ENCODE results near the gene HDHD5.
A peak's percentile ranks its signal among the peaks of the same experiment; 100 is the strongest.

Gene HDHD5

DNA sequence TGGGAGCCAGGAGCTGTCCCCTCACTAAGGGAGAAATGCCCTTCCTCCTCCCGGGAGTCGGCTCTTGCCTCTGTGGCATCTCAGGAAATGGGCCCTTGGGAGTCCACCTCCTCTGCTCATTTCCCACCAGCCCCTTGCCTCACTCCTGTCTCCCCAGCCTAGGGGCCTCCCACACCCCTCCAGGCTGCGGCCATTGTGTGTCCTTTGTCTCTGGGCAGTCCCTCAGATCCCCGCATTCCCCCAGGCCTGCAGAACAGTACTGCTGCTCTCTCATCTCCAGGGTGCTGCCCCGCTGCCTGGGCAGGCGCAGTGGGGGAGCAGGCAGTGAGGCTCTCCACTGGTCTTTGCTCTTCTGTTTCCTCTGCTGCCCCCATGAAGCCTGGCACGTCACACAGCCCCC lies 35.1 kb upstream of the HDHD5 start:
- DNase-seq (ENCODE audit: low read depth), result no peak
- TF ChIP-seq, protein P1, sequence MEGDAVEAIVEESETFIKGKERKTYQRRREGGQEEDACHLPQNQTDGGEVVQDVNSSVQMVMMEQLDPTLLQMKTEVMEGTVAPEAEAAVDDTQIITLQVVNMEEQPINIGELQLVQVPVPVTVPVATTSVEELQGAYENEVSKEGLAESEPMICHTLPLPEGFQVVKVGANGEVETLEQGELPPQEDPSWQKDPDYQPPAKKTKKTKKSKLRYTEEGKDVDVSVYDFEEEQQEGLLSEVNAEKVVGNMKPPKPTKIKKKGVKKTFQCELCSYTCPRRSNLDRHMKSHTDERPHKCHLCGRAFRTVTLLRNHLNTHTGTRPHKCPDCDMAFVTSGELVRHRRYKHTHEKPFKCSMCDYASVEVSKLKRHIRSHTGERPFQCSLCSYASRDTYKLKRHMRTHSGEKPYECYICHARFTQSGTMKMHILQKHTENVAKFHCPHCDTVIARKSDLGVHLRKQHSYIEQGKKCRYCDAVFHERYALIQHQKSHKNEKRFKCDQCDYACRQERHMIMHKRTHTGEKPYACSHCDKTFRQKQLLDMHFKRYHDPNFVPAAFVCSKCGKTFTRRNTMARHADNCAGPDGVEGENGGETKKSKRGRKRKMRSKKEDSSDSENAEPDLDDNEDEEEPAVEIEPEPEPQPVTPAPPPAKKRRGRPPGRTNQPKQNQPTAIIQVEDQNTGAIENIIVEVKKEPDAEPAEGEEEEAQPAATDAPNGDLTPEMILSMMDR (IDR thresholded peaks at IDR 0.05; ENCODE audit: low read depth, low read length, missing control alignments), result no peak
- in situ Hi-C loops (cut with HindIII; ENCODE audit: low sequenced_read_pairs), result no loop called here
- H3K4me3 ChIP-seq (ENCODE audit: low read depth, low read length), result no peak overlapping the region

DNA sequence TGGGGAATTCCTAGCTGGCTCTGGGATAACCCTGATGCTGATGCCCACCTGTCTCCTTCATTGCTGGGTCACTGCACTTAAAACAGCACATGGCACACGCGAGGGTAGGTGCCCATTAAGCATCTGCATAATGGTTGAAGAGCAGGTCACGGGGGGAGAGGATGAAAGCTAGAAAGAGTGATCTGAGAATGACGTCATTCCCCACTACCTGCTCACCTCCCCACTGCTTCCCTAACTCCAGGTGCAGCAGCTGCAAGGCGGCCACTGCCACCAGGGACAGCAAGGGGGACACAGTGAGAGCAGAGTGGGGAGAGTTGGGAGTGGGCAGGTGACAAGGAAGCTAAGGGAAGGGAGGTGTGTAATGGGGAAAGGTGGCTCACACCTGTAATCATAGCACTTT lies 33.1 kb upstream of the HDHD5 start:
- in situ Hi-C loops (cut with HindIII; ENCODE audit: low sequenced_read_pairs), result no loop called here

GRCh38 chr22:17191163-17191784 lies 32.2 kb upstream of the HDHD5 start:
- peak; percentile 47 for DNase-seq (ENCODE audit: low read depth)
- H3K4me3 ChIP-seq (ENCODE audit: low read depth, low read length), result no peak overlapping the region
- in situ Hi-C loops (cut with HindIII; ENCODE audit: low sequenced_read_pairs), result no loop called here
- TF ChIP-seq, protein P1 (IDR thresholded peaks at IDR 0.05; ENCODE audit: low read depth, low read length, missing control alignments), result no peak

More for the DNA sequence above, 33.1 kb upstream of the HDHD5 start:
- no peak for DNase-seq (ENCODE audit: low read depth)
- TF ChIP-seq, protein P1 (IDR thresholded peaks at IDR 0.05; ENCODE audit: low read depth, low read length, missing control alignments), result no peak
- H3K4me3 ChIP-seq (ENCODE audit: low read depth, low read length), result no peak overlapping the region

DNA sequence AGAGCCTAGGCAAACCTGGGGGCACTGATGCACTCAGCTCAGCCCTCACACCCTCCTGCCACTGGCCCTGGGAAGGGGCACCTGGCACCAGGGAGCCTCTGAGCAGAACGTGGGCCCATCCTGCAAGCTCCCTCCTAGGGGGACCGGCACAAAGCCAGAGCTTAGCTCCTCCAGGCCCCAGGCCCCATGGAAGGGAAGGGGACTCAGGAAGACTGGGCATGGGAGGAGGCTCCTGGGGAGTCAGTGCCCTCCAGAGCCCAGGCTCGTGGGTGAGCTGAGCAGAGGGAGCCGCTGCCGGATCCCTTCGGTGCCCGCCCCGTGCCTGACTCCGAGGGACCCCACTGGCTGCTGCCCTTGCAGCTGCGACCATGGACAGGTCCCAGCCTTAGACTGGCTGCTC lies 31.6 kb upstream of the HDHD5 start:
- in situ Hi-C loops (cut with HindIII; ENCODE audit: low sequenced_read_pairs), result no loop called here
- TF ChIP-seq, protein P1 (IDR thresholded peaks at IDR 0.05; ENCODE audit: low read depth, low read length, missing control alignments), result no peak
- no peak overlapping the region for H3K4me3 ChIP-seq (ENCODE audit: low read depth, low read length)
- DNase-seq (ENCODE audit: low read depth), result no peak

DNA sequence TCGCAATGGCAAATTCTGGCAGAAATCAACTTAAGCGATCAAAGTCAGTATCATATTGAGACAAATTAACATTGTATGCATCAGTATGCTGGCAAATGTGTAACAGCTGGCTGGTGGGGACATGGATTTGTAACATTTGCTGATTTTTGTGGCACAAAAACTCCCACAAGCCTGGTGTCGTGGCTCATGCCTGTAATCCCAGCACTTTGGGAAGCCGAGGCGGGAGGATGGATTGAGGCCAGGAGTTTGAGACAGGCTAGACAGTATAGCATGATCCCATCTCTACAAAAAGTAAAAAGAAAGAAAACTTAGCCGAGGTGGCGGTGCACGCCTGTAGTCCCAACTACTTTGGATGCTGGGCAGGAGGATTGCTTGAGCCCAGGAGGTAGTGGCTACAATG lies 17.6 kb upstream of the HDHD5 start:
- no peak for DNase-seq (ENCODE audit: low read depth)
- TF ChIP-seq, protein P1 (IDR thresholded peaks at IDR 0.05; ENCODE audit: low read depth, low read length, missing control alignments), result no peak
- no peak overlapping the region for H3K4me3 ChIP-seq (ENCODE audit: low read depth, low read length)
- in situ Hi-C loops (cut with HindIII; ENCODE audit: low sequenced_read_pairs), result no loop called here

DNA sequence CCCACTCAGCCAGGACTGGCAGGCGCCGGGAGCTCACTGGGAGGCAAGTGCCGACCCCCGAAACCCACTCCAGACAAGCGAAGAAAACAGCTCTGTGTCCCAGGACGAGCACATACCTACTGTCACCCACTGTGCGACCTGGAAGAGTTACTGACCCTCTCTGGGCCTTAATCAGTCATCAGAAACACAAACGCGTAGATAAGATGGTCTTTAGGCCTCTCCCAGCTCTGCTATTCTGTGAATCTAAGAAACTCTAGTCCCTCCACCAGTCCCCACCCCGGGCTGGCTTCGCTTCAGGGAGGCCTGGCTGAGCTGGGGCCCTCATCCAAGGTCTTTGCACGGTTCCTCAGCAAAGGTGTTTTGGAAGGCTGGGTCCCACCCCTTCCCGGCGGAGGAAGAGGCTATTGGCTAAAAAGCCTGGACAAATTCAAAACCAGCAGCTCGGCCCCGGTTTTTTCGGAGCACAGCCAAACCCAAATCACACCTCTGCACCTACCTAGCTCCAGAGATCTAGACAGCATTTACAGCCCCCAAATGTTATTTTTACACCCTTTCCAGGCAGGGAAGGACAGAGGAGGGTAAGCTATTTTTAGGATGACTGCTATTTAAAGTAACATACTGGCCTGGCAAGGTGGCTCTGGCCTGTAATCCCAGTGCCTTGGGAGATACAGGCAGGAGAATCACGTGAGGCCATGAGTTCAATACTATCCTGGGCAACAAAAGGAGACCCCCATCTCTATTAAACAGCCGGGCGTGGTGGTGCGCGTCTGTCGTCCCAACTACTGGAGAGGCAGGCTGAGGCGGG lies 13.2 kb upstream of the HDHD5 start:
- peak overlapping the region; percentile 47 for H3K4me3 ChIP-seq (ENCODE audit: low read depth, low read length)
- no peak for DNase-seq (ENCODE audit: low read depth)
- in situ Hi-C loops (cut with HindIII; ENCODE audit: low sequenced_read_pairs), result no loop called here
- TF ChIP-seq, protein P1 (IDR thresholded peaks at IDR 0.05; ENCODE audit: low read depth, low read length, missing control alignments), result no peak

Data from astrocyte of the cerebellum (primary cell).